ENCODE measurements around the gene DAG1.
A peak's percentile ranks its signal among the peaks of the same experiment; 100 is the strongest.

DAG1 gene

DNA sequence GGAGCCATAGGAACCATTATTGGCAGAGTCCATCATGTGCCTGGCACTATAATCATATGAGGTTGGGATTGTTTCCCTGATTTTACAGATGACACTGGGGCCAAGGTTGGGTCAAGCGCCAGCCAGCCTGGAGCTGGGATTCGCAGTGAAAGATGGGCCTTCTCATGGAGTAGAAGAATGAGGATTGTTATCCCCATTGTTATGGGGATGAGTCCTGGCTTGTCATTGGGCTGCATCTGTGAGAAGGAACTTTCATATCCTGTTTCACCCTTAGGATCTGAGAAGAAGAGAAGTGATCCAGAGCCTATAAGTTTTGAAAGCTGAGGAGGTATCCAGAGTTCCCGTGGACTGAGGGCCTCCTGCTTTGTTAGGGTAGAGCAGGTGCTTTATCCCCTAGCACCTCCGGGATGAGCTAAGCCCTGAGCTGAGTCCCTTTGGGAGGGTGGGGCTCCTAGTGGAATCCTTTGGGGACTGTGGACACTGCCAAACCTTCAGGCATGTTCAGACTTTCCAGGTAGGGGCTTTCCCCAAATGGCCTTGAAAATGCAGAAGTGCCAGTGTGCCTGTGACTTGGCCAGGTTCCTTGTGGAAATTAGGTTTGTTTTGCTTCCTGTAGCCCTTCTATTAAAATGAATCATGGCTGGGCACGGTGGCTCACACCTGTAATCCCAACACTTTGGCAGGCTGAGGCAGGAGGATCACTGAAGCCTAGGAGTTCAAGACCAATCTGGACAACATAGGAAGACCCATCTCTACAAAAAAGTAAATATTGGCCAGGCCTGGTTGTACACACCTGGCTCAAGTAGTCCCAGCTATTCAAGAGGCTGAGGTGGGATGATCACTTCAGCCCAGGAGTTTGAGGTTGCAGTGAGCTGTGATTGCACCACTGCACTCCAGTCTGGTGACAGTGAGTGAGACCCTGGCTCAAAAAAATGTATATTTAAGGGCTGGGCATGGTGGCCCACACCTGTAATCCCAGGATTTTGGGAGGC, 54.0 kb downstream of the DAG1 start:
- no peak overlapping the region for H3K9ac ChIP-seq (ENCODE audit: low read length)
- peaks cover 9% of the 10 kb centered on the region for H3K36me3 ChIP-seq (ENCODE audit: insufficient read depth, low read length)
- no peak overlapping the region for H3K27ac ChIP-seq (ENCODE audit: low read depth, low read length)

DNA sequence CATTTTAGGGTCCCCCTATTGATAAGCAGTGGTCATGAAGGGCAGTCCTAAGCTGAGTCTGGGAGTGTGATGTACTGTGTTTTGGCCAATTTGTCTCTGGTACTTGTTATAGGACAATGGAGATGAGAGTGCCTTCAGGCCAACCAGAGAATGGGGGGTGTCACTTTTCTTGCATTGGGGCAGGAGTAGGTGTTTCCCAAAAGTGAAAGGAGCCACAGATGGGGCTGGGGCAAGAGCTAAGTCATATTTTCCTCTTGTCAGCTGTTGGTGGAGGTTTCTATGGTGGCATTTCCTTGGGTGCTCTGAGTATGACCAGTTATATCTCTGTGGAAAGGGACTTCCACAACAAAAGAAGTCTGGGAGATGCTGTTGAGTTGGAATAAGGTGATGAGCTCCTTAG, 59.5 kb downstream of the DAG1 start:
- Histone ChIP-seq H3K4me1 (ENCODE audit: insufficient read depth, low read length) (peaks cover 10% of the 10 kb centered on the region), H3K27ac (ENCODE audit: low read depth, low read length) (no peak overlapping the region)

More for the DNA sequence above, 54.0 kb downstream of the DAG1 start:
- Histone ChIP-seq H3K9me3 (ENCODE audit: low read length) (no peaks in the 10 kb centered on the region), H3K4me3 (ENCODE audit: low read depth in 1 of 2, low read length in 2 of 2) (no peak overlapping the region), H3K4me1 (ENCODE audit: insufficient read depth, low read length) (peaks cover 8% of the 10 kb centered on the region), H3K27me3 (ENCODE audit: control insufficient read depth in 1 of 2, insufficient read depth in 2 of 2, low read length in 2 of 2) (no peaks in the 10 kb centered on the region)

DNA sequence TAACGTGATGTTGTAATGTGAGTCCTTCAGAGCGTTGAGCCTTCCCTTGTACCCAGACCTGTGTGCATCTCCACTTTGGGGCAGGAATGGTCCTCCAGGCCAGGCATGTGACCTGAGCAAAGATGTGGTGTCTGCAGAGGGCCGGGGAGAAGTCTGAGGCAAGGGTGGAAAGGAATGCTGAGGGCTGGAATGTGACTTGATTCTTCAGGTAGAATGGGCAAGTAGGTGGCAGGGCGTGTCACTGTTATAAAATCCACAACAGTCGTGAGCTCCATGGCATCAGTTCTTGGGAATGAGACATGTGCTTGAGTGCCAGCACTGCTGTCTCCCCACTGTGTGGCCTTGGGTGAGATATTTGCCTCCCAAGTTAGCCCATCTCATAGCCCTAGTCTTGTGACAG, 60.2 kb downstream of the DAG1 start:
- Histone ChIP-seq H3K9me3 (ENCODE audit: low read length) (no peaks in the 10 kb centered on the region), H3K9ac (ENCODE audit: low read length) (no peak overlapping the region), H3K36me3 (ENCODE audit: insufficient read depth, low read length) (peaks cover 40% of the 10 kb centered on the region), H3K27ac (ENCODE audit: low read depth, low read length) (no peak overlapping the region), H3K4me3 (ENCODE audit: low read depth in 1 of 2, low read length in 2 of 2) (no peak overlapping the region), H3K27me3 (ENCODE audit: control insufficient read depth in 1 of 2, insufficient read depth in 2 of 2, low read length in 2 of 2) (no peaks in the 10 kb centered on the region), H3K4me1 (ENCODE audit: insufficient read depth, low read length) (peaks cover 16% of the 10 kb centered on the region)

More for the DNA sequence above, 59.5 kb downstream of the DAG1 start:
- Histone ChIP-seq H3K4me3 (ENCODE audit: low read depth in 1 of 2, low read length in 2 of 2) (no peak overlapping the region), H3K36me3 (ENCODE audit: insufficient read depth, low read length) (peaks cover 36% of the 10 kb centered on the region), H3K27me3 (ENCODE audit: control insufficient read depth in 1 of 2, insufficient read depth in 2 of 2, low read length in 2 of 2) (no peaks in the 10 kb centered on the region), H3K9me3 (ENCODE audit: low read length) (no peaks in the 10 kb centered on the region), H3K9ac (ENCODE audit: low read length) (no peak overlapping the region)

- Histone ChIP-seq H3K4me1 (ENCODE audit: insufficient read depth, low read length) (peaks cover 20% of the 10 kb centered on the region), H3K27ac (ENCODE audit: low read depth, low read length) (no peak overlapping the region), H3K27me3 (ENCODE audit: control insufficient read depth in 1 of 2, insufficient read depth in 2 of 2, low read length in 2 of 2) (no peaks in the 10 kb centered on the region), H3K36me3 (ENCODE audit: insufficient read depth, low read length) (peaks cover 40% of the 10 kb centered on the region), H3K9ac (ENCODE audit: low read length) (no peak overlapping the region), H3K9me3 (ENCODE audit: low read length) (no peaks in the 10 kb centered on the region), H3K4me3 (ENCODE audit: low read depth in 1 of 2, low read length in 2 of 2) (no peak overlapping the region)
Measured at GRCh38 chr3:49530701-49531100, 60.6 kb downstream of the DAG1 start.

- no peak overlapping the region for H3K27ac ChIP-seq (ENCODE audit: low read depth, low read length)
- no peaks in the 10 kb centered on the region for H3K27me3 ChIP-seq (ENCODE audit: control insufficient read depth in 1 of 2, insufficient read depth in 2 of 2, low read length in 2 of 2)
- no peak overlapping the region for H3K9ac ChIP-seq (ENCODE audit: low read length)
- no peaks in the 10 kb centered on the region for H3K9me3 ChIP-seq (ENCODE audit: low read length)
- no peak overlapping the region for H3K4me3 ChIP-seq (ENCODE audit: low read depth in 1 of 2, low read length in 2 of 2)
- peaks cover 40% of the 10 kb centered on the region for H3K36me3 ChIP-seq (ENCODE audit: insufficient read depth, low read length)
- H3K4me1 ChIP-seq (ENCODE audit: insufficient read depth, low read length), result peaks cover 23% of the 10 kb centered on the region
Measured at GRCh38 chr3:49531218-49531617, 61.2 kb downstream of the DAG1 start.

DNA sequence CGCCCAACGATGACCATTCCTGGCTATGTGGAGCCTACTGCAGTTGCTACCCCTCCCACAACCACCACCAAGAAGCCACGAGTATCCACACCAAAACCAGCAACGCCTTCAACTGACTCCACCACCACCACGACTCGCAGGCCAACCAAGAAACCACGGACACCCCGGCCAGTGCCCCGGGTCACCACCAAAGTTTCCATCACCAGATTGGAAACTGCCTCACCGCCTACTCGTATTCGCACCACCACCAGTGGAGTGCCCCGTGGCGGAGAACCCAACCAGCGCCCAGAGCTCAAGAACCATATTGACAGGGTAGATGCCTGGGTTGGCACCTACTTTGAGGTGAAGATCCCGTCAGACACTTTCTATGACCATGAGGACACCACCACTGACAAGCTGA, 61.6 kb downstream of the DAG1 start:
- Histone ChIP-seq H3K9ac (ENCODE audit: low read length) (no peak overlapping the region), H3K27me3 (ENCODE audit: control insufficient read depth in 1 of 2, insufficient read depth in 2 of 2, low read length in 2 of 2) (no peaks in the 10 kb centered on the region), H3K4me1 (ENCODE audit: insufficient read depth, low read length) (peaks cover 23% of the 10 kb centered on the region), H3K9me3 (ENCODE audit: low read length) (no peaks in the 10 kb centered on the region), H3K36me3 (ENCODE audit: insufficient read depth, low read length) (peaks cover 40% of the 10 kb centered on the region), H3K4me3 (ENCODE audit: low read depth in 1 of 2, low read length in 2 of 2) (no peak overlapping the region), H3K27ac (ENCODE audit: low read depth, low read length) (no peak overlapping the region)

- Histone ChIP-seq H3K9ac (ENCODE audit: low read length) (no peak overlapping the region), H3K4me1 (ENCODE audit: insufficient read depth, low read length) (peaks cover 23% of the 10 kb centered on the region), H3K36me3 (ENCODE audit: insufficient read depth, low read length) (peaks cover 40% of the 10 kb centered on the region), H3K4me3 (ENCODE audit: low read depth in 1 of 2, low read length in 2 of 2) (no peak overlapping the region), H3K9me3 (ENCODE audit: low read length) (no peaks in the 10 kb centered on the region), H3K27ac (ENCODE audit: low read depth, low read length) (no peak overlapping the region), H3K27me3 (ENCODE audit: control insufficient read depth in 1 of 2, insufficient read depth in 2 of 2, low read length in 2 of 2) (no peaks in the 10 kb centered on the region)
Measured at GRCh38 chr3:49533031-49533430, 63.0 kb downstream of the DAG1 start.

DNA sequence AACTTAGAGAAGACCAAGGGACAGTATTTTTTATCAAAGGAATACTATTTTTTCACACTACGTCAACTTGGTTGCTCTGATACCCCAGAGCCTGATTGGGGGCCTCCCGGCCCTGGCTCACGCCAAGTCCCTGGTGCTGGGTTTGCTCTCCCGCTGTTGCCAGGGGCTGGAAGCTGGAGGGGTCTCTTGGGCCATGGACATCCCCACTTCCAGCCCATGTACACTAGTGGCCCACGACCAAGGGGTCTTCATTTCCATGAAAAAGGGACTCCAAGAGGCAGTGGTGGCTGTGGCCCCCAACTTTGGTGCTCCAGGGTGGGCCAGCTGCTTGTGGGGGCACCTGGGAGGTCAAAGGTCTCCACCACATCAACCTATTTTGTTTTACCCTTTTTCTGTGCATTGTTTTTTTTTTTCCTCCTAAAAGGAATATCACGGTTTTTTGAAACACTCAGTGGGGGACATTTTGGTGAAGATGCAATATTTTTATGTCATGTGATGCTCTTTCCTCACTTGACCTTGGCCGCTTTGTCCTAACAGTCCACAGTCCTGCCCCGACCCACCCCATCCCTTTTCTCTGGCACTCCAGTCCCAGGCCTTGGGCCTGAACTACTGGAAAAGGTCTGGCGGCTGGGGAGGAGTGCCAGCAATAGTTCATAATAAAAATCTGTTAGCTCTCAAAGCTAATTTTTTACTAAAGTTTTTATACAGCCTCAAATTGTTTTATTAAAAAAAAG, 63.9 kb downstream of the DAG1 start:
- Histone ChIP-seq H3K4me3 (ENCODE audit: low read depth in 1 of 2, low read length in 2 of 2) (no peak overlapping the region), H3K27ac (ENCODE audit: low read depth, low read length) (peak overlapping the region; percentile 52), H3K9me3 (ENCODE audit: low read length) (no peaks in the 10 kb centered on the region), H3K36me3 (ENCODE audit: insufficient read depth, low read length) (peaks cover 40% of the 10 kb centered on the region), H3K9ac (ENCODE audit: low read length) (no peak overlapping the region), H3K27me3 (ENCODE audit: control insufficient read depth in 1 of 2, insufficient read depth in 2 of 2, low read length in 2 of 2) (no peaks in the 10 kb centered on the region), H3K4me1 (ENCODE audit: insufficient read depth, low read length) (peaks cover 23% of the 10 kb centered on the region)

- Histone ChIP-seq H3K9ac (ENCODE audit: low read length) (no peak overlapping the region), H3K9me3 (ENCODE audit: low read length) (no peaks in the 10 kb centered on the region), H3K4me3 (ENCODE audit: low read depth in 1 of 2, low read length in 2 of 2) (no peak overlapping the region), H3K36me3 (ENCODE audit: insufficient read depth, low read length) (peaks cover 36% of the 10 kb centered on the region), H3K27ac (ENCODE audit: low read depth, low read length) (no peak overlapping the region), H3K4me1 (ENCODE audit: insufficient read depth, low read length) (peaks cover 23% of the 10 kb centered on the region), H3K27me3 (ENCODE audit: control insufficient read depth in 1 of 2, insufficient read depth in 2 of 2, low read length in 2 of 2) (no peaks in the 10 kb centered on the region)
Measured at GRCh38 chr3:49534581-49535441, 64.7 kb downstream of the DAG1 start.

GRCh38 chr3:49535971-49536874, 66.2 kb downstream of the DAG1 start:
- Histone ChIP-seq H3K36me3 (ENCODE audit: insufficient read depth, low read length) (peaks cover 31% of the 10 kb centered on the region), H3K4me1 (ENCODE audit: insufficient read depth, low read length) (peaks cover 29% of the 10 kb centered on the region), H3K9me3 (ENCODE audit: low read length) (no peaks in the 10 kb centered on the region), H3K9ac (ENCODE audit: low read length) (no peak overlapping the region), H3K4me3 (ENCODE audit: low read depth in 1 of 2, low read length in 2 of 2) (no peak overlapping the region), H3K27me3 (ENCODE audit: control insufficient read depth in 1 of 2, insufficient read depth in 2 of 2, low read length in 2 of 2) (no peaks in the 10 kb centered on the region), H3K27ac (ENCODE audit: low read depth, low read length) (no peak overlapping the region)

Measured in muscle layer of colon (tissue), 2 donors.